NCI-H1694 treated with DMSO at 0.1 percent for 48 hours (cell line): ENCODE results near the gene ZNF726.
"Not testable (repeated sequence)": the region's sequence is repeated elsewhere in the genome, so short reads cannot be mapped to it uniquely, and the experiment has no call there.

Experiments used
- DNase-seq: peaks from one replicate; lab custom pipeline; 2025; lab: John Stamatoyannopoulos, UW

ZNF726 gene

DNA sequence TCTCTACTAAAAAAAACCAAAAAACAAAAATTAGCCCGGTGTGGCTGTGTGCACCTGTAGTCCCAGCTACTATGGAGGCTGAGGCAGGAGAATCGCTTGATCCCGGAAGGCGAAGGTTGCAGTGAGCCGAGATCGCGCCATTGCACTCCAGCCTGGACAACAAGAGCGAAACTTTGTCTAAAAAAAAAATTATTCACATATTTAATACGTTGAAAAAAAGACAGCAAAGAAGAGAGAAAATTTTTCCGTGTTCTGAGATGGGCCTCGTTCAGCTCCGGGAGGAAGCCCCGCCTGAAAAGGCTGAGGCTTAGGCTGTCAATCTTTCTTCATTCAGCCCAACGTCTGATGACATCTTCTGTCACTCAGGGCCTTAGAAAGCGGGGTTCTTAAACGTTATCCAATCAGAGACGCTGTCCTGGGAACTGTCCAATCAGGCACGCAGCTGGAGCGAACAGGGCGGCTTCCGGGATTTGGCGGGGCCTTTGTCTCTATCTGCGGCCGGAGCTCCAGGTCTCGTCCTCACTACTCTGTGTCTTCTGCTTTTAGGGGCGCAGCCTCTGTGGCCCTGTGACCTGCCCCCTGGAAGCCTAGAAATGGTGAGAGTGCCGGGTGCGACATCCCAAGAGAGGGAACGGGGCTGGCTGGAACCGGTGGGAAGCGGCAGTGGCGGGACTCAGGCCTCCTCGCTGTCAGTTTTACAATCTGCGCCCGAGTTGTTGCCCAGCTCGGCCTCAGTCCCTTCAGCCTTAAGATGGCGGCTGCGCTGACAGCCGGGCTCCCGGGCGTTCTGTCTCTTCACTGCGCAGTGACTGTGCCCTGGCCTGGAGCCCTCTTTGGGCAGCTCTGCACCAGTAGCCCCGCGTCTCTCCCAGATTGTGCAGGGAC, at the start of gene ZNF726:
Gene ZNF726, plus strand, starts transcription at position 485 of the 885 bp plus-strand sequence. Its CDS starts 109 bp downstream, at position 594.
- peak; percentile 72 for DNase-seq

DNA sequence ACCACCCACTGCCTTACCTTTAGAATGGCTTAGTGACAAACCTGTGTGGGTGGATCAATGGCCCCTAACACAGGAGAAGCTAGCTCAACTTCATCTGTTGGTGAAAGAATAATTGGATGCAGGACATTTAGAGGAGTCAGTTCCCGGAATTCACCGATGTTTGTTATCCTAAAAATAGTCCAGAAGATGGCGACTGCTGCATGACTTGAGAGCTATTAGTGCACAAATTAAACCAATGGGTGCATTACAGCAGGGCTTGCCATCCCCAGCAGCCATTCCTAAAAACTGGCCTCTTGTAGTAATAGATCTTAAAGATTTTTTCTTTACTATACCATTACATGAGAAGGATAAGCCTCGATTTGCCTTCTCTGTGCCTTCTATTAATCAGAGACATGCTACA, 46.8 kb upstream of the ZNF726 start:
- no peak for DNase-seq

DNA sequence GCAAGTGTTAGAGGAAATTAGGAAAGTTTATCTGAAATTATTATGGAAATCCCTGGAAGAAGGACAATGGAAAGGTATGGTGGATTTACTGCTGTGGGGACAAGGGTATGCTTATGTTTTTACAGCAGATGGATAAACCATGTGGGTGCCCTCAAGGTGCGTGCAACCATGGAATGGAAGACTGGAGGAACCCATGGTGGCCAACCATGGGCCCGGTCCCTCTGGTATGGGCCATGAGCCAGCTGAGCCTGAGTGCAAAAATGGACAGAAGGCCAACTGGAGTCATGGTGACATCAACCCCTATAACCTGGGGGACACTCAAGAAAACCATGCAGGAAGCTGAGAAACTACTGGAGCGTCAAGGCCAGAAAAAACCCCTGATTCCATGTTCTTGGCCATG, 46.1 kb upstream of the ZNF726 start:
- no peak for DNase-seq

GRCh38 chr19:23872282-23872919, 42.3 kb upstream of the ZNF726 start:
- no peak for DNase-seq

DNA sequence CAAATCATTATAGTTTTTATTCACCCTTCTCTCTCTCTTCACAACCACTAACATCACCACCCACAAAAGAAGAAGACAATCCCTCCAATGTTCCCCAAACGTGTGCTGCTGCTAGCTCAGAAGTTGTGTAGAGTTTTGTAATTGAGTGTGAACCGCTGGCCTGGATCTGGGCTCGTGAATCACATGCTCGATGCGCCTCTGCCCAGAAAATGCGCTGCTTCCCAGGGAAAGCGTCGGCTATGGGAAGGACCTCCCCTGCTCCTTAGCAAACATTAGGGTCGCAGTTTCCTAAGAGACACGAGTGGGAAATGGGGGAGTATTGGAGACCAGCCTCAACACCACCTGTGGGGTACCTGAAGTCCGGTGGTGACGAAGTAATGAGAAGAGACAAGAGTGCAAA, 38.4 kb upstream of the ZNF726 start:
- no peak for DNase-seq

DNA sequence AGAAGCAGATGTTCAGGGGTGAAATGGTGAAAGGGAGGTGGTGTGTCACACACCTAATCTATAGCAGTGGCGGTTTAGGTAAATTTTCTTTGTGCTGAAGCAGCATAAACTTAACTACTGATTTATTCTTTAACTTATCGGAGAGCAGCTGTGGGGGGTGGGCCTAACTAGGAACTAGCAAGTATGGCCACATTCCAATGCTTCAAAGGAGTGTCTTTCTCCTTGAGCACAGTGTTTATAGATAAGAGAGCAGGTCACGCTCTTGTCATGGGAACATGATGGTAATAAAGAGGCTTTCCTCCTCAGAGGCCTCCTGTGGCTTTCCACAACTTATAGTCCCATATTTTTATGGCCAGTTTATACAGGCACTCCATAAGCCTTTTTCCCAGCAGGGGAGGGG, 37.9 kb upstream of the ZNF726 start:
- not testable (repeated sequence) for DNase-seq

GRCh38 chr19:23882493-23882892, 32.2 kb upstream of the ZNF726 start:
- DNase-seq, result no peak

GRCh38 chr19:23884363-23884762, 30.3 kb upstream of the ZNF726 start:
- DNase-seq, result no peak

DNA sequence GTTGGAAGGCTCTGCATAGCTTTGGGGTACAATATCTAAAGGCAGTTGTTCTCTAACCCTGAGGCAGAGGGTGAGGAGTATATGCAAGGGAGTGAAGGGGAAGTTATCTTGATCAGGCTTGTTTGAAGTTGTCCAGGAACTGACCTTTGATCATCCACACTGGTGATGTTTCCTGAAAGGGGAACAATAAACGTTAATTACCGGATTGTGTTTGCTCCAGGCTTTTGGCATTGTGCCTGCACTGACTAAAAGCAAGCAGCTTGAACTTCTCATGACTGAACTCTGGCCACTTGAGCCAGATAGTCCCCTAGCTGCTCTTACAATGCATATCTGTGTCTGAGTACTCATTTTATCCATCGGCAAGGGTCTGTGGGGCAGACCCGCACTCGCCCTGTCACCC, 27.0 kb upstream of the ZNF726 start:
- DNase-seq, result no peak

DNA sequence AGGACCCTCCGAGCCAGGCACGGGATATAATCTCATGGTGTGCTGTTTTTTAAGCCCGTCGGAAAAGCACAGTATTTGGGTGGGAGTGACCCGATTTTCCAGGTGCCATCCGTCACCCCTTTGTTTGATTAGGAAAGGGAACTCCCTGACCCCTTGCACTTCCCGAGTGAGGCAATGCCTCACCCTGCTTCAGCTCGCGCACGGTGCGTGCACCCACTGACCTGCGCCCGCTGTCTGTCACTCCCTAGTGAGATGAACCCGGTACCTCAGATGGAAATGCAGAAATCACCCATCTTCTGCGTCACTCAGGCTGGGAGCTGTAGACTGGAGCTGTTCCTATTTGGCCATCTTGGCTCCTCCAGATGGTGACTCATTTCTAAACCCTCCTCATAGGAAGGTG, 18.6 kb upstream of the ZNF726 start:
- not testable (repeated sequence) for DNase-seq

DNA sequence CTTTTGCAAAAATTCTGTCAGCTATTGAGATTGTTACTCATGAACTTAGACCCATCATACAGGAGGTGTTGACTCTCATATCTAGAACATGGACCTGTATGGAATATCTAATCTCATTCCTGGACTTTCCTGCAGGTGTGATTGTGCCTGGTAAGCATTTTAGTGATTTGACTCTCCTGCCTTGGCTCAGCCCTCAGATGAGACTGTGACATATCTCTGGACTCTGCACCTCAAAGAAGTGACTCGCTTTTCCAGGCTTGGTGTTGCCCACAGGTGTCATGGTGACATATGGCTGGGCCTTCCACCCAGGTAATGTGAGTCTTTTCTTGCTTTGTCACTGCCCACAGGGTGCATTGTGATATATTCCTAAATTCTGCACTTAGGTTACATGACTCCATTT, 17.8 kb upstream of the ZNF726 start:
- DNase-seq, result no peak

GRCh38 chr19:23901360-23901759, 13.3 kb upstream of the ZNF726 start:
- no peak for DNase-seq

GRCh38 chr19:23904406-23904805, 10.3 kb upstream of the ZNF726 start:
- DNase-seq, result no peak

GRCh38 chr19:23905771-23906170, 8.9 kb upstream of the ZNF726 start:
- DNase-seq, result no peak

DNA sequence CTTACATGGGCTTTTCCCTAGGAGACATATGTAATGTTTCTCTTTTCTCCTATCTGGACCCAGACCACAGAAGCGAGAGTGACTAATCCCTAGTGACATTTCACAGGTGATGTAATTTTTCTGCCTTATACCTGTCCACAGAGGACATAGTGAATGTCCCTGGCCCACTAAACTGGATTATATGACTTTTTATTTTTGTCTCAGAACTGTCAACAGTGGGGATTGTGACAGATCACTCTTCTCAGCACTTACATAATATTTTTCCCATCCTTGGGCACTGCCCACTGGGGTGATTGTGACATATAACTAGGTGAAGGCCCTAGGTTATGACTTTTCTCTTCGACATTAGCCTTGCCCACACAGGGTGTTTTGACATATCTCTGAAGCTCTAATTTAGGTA, 7.9 kb upstream of the ZNF726 start:
- DNase-seq, result no peak

DNA sequence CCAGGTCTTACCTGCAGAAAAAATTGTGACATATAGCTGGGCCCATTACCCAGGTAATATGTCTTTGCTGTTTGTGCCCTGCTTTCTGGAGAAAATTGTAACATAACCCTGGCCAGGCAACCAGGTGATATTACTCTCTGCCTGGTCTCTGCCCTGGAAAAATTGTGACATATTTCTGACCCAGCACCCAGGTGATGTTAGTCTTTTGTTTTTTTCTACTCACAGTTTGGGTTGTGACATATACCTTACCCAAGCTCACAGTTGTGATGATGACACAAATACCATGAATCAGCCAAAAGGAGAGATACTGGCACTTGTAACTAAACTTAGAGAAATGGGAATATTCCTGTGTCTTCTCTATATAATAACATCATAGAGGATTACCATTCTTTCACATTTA, 6.5 kb upstream of the ZNF726 start:
- no peak for DNase-seq

GRCh38 chr19:23909222-23909621, 5.5 kb upstream of the ZNF726 start:
- DNase-seq, result no peak

- no peak for DNase-seq
These were observed 755 bp upstream of the ZNF726 start for GRCh38 chr19:23913931-23914330.

DNA sequence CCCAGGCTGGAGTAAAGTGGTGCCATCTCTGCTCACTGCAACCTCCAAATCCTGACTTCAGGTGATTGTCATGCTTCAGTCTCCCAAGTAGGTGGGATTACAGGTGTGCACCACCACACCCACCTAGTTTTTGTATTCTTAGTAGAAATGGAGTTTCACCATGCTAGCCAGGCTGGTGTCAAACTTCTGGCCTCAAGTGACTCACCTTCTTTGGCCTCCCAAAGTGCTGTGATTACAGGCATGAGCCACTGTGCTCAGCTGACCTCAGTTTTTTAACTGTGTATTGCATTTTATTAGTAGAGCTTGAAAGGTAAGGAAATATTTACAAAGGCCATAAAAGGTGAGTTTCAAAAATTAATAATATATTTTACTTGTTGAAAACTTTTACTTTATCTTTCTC, 2.3 kb downstream of the ZNF726 start:
- no peak for DNase-seq

DNA sequence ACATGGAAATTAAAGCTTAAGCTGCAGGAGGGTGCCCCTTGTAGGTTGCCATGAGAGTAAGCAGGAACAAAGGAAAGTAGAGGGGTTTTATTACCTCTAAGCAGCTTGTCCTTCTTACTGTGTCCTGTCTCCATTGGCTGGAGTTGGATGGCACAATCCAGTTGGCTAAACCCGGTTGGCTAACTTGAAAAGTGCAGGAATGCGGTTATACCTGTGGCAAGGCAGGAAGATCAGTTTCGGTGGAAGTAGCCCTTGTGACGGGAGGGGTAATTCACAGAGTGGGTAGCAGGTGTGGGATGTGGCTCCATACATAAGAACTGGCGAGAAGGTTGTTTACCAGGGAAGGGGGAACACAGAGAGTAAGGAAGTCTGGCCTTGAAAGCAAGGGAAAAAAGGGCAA, 3.2 kb downstream of the ZNF726 start:
- no peak for DNase-seq

DNA sequence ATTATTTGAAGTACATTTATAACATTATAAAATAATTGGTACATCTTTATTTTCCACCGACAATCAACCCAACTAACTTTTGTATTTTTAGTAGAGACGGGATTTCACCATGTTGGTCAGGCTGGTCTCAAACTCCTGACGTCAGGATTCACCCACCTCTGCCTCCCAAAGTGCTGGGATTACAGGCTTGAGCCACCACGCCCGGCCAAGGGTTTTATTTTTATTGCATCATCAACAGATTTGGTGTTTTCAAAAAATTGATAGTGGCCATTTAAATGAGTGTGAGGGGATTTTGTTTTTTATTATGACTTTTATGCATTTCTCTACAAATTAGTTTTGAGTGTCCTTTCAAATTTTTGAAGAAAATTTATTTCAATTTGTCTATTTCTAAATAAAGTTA, 10.6 kb downstream of the ZNF726 start:
- DNase-seq, result no peak

DNA sequence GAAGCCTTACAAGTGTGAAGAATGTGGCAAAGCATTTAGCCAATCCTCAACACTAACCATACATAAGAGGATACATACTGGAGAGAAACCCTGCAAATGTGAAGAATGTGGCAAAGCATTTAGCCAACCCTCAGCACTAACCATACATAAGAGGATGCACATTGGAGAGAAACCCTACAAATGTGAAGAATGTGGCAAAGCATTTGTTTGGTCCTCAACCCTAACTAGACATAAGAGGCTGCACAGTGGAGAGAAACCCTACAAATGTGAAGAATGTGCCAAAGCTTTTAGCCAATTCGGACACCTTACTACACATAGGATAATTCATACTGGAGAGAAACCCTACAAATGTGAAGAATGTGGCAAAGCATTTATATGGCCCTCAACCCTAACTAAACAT, 18.2 kb downstream of the ZNF726 start:
- no peak for DNase-seq

DNA sequence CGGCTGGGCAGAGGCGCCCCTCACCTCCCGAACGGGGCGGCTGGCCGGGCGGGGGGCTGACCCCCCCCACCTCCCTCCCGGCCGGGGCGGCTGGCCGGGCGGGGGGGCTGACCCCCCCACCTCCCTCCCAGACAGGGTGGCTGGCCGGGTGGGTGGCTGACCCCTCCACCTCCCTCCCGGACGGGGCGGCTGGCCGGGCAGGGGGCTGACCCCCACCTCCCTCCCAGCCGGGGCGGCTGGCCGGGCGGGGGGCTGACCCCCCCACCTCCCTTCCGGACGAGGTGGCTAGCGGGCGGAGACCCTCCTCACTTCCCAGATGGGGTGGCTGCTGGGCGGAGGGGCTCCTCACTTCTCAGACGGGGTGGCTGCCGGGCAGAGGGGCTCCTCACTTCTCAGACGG, 22.3 kb downstream of the ZNF726 start:
- DNase-seq, result not testable (repeated sequence)

- no peak for DNase-seq
These were observed 28.7 kb downstream of the ZNF726 start for GRCh38 chr19:23943411-23943810.
